ENCODE data around the gene CELF5.

GRCh38 chr19:3201911-3202310 lies 22.6 kb upstream of the CELF5 start:
- no peak for TF ChIP-seq POLR2A (IDR thresholded peaks at IDR 0.05)
- TF ChIP-seq, protein P1, sequence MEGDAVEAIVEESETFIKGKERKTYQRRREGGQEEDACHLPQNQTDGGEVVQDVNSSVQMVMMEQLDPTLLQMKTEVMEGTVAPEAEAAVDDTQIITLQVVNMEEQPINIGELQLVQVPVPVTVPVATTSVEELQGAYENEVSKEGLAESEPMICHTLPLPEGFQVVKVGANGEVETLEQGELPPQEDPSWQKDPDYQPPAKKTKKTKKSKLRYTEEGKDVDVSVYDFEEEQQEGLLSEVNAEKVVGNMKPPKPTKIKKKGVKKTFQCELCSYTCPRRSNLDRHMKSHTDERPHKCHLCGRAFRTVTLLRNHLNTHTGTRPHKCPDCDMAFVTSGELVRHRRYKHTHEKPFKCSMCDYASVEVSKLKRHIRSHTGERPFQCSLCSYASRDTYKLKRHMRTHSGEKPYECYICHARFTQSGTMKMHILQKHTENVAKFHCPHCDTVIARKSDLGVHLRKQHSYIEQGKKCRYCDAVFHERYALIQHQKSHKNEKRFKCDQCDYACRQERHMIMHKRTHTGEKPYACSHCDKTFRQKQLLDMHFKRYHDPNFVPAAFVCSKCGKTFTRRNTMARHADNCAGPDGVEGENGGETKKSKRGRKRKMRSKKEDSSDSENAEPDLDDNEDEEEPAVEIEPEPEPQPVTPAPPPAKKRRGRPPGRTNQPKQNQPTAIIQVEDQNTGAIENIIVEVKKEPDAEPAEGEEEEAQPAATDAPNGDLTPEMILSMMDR (IDR thresholded peaks at IDR 0.05): no peak

Measured in right lobe of liver (tissue), 4 donors.